HepG2 (cell line): ENCODE results near the gene SERPINA6. TPM values are rescaled to one million over a fixed set of nuclear protein-coding genes. Genes with fewer than 3 reads are reported as not detected.

Experiments used
- ATAC-seq: fragments of 200-7000 bp; cut with Tn5 transposase; 3 replicates; pipeline ENCODE4 v1.9.1; 2020; ENCODE audit warnings: mild to moderate bottlenecking, moderate library complexity
- BruUV-seq: library from RNA; stranded (reverse); fragments of 400-500 nt; replicated peaks from 2 replicates; lab custom pipeline; 2021; lab: Mats Ljungman, UMichigan
- CTCF ChIA-PET: fragments of 300-600 bp; formaldehyde crosslinking; extraction: SDS; loops from one replicate; lab custom pipeline; 2021; ENCODE audit warnings: low total read pairs, inconsistent platforms, low intra/inter-chr PET ratio; lab: Yijun Ruan, JAX
- POLR2A ChIA-PET: fragments of 350-600 bp; sonication (Branson Sonifier 250); formaldehyde crosslinking; loops from one replicate; lab custom pipeline; 2020; ENCODE audit warnings: antibody characterized with exemption, inconsistent platforms; lab: Yijun Ruan, JAX
- DNase-seq: peaks from one replicate; pipeline ENCODE4 v3.0.0-alpha.2; 2015; ENCODE audit warnings: low spot score
- FAIRE-seq: peaks from 3 replicates; lab custom pipeline; 2011; peaks lifted over from hg19 to GRCh38; lab: Jason Lieb, UNC
- H2AFZ ChIP-seq: one replicate; pipeline ENCODE4 v1.6.1; 2011; ENCODE audit warnings: low read length, inconsistent platforms
- H3K27ac ChIP-seq: fragments of 300-600 bp; 3 replicates; pipeline ENCODE4 v1.8.0; 2011; ENCODE audit warnings: mixed run types, mild to moderate bottlenecking, mixed read lengths, low read length, inconsistent platforms; ENCODE audit not compliant: insufficient read depth; ENCODE audit errors: extremely low read length
- H3K27me3 ChIP-seq, 2 experiments: fragments of 200-600 bp in 1 of 2; 2 replicates in 1 of 2; 3 replicates in 1 of 2; pipeline versions ENCODE4 v1.6.0 to v1.8.0; 2011; ENCODE audit warnings: low read length in 2 of 2, mild to moderate bottlenecking in 2 of 2, moderate library complexity in 2 of 2, inconsistent platforms in 1 of 2; ENCODE audit not compliant: insufficient read depth in 2 of 2, control insufficient read depth in 1 of 2
- H3K36me3 ChIP-seq, 2 experiments: fragments of 200-600 bp in 1 of 2; replicated peaks in 1 of 2; 2 replicates in 1 of 2; 3 replicates in 1 of 2; pipeline versions ENCODE4 v1.5.1 to v1.8.0; 2011; ENCODE audit warnings: low read length in 2 of 2, inconsistent platforms in 1 of 2; ENCODE audit not compliant: insufficient read depth in 2 of 2, control insufficient read depth in 1 of 2
- H3K4me1 ChIP-seq: 2 replicates; pipeline ENCODE4 v1.5.1; 2012; ENCODE audit warnings: low read length, inconsistent platforms; ENCODE audit not compliant: insufficient read depth
- H3K4me2 ChIP-seq: 2 replicates; pipeline ENCODE4 v1.6.0; 2011; ENCODE audit warnings: low read depth, low read length, inconsistent platforms
- H3K4me3 ChIP-seq, 3 experiments: fragments of 200-600 bp in 1 of 3; sonication (generic), shearing (Covaris generic) in 1 of 3; replicated peaks in 1 of 3; 2 replicates each; pipeline ENCODE4 v1.5.1; 2011 to 2016; ENCODE audit warnings: low read length in 3 of 3, inconsistent platforms in 2 of 3, low read depth in 2 of 3, mild to moderate bottlenecking in 2 of 3, control low read depth in 1 of 3, mixed read lengths in 1 of 3; ENCODE audit not compliant: insufficient read depth in 1 of 3
- H3K79me2 ChIP-seq: one replicate; pipeline ENCODE4 v1.6.1; 2011; ENCODE audit warnings: low read length, inconsistent platforms; ENCODE audit not compliant: insufficient read depth
- H3K9ac ChIP-seq: 2 replicates; pipeline ENCODE4 v1.6.0; 2011; ENCODE audit warnings: mild to moderate bottlenecking, low read depth, low read length, inconsistent platforms; ENCODE audit not compliant: insufficient read depth
- H3K9me3 ChIP-seq: 2 replicates; pipeline ENCODE4 v1.5.1; 2012; ENCODE audit warnings: mild to moderate bottlenecking, low read length
- H4K20me1 ChIP-seq: 2 replicates; pipeline ENCODE4 v1.6.0; 2011; ENCODE audit warnings: inconsistent platforms, mild to moderate bottlenecking, low read length, moderate library complexity; ENCODE audit not compliant: insufficient read depth
- BRCA1 ChIP-seq: sonication (generic); formaldehyde crosslinking; IDR thresholded peaks from 2 replicates; pipeline ENCODE4 v1.4.0; 2020; ENCODE audit warnings: missing genetic modification reagents
- CHD2 ChIP-seq: IDR thresholded peaks from 2 replicates; pipeline ENCODE4 v1.6.1; 2011; ENCODE audit warnings: low read depth, low read length, improper control_type of control experiment
- GLI4 ChIP-seq: sonication (generic); formaldehyde crosslinking; IDR thresholded peaks from 2 replicates; pipeline ENCODE4 v1.5.1; 2020; ENCODE audit warnings: missing genetic modification reagents, mild to moderate bottlenecking, moderate library complexity, borderline replicate concordance
- MBD4 ChIP-seq: IDR thresholded peaks from 2 replicates; pipeline ENCODE4 v1.6.1; 2012; ENCODE audit warnings: low read length, inconsistent platforms, borderline replicate concordance
- MXD4 ChIP-seq: IDR thresholded peaks from 2 replicates; pipeline ENCODE4 v1.6.1; 2016; ENCODE audit warnings: mild to moderate bottlenecking, missing biosample characterization, missing genetic modification reagents
- MYC ChIP-seq: sonication (generic); formaldehyde crosslinking; IDR thresholded peaks from 2 replicates; pipeline ENCODE4 v1.9.0; 2021; ENCODE audit warnings: missing genetic modification reagents, borderline replicate concordance
- NKX3-1 ChIP-seq: sonication (generic); formaldehyde crosslinking; IDR thresholded peaks from 2 replicates; pipeline ENCODE4 v1.5.0; 2020; ENCODE audit warnings: missing genetic modification reagents
- NR2C2 ChIP-seq: sonication (generic); formaldehyde crosslinking; IDR thresholded peaks from 2 replicates; pipeline ENCODE4 v1.4.0; 2020; ENCODE audit warnings: missing genetic modification reagents, mild to moderate bottlenecking, moderate library complexity, borderline replicate concordance
- PITX1 ChIP-seq: sonication (generic); formaldehyde crosslinking; IDR thresholded peaks from 2 replicates; pipeline ENCODE4 v1.5.1; 2020; ENCODE audit warnings: mild to moderate bottlenecking, missing genetic modification reagents
- SNAPC4 ChIP-seq: sonication (generic); formaldehyde crosslinking; IDR thresholded peaks from 2 replicates; pipeline ENCODE4 v1.4.0; 2020; ENCODE audit warnings: mild to moderate bottlenecking, missing genetic modification reagents
- TBX2 ChIP-seq: sonication (generic); formaldehyde crosslinking; IDR thresholded peaks from 2 replicates; pipeline ENCODE4 v1.5.0; 2020; ENCODE audit warnings: missing genetic modification reagents, mild to moderate bottlenecking, borderline replicate concordance
- ZBTB7B ChIP-seq: sonication (generic); formaldehyde crosslinking; IDR thresholded peaks from 2 replicates; pipeline ENCODE4 v1.4.0; 2020; ENCODE audit warnings: missing genetic modification reagents
- ZMYM3 ChIP-seq: sonication (generic); formaldehyde crosslinking; IDR thresholded peaks from 2 replicates; pipeline ENCODE4 v1.5.1; 2020; ENCODE audit warnings: mild to moderate bottlenecking, missing genetic modification reagents
- ZNF121 ChIP-seq: sonication (generic); formaldehyde crosslinking; IDR thresholded peaks from 2 replicates; pipeline ENCODE4 v1.5.0; 2020; ENCODE audit warnings: mild to moderate bottlenecking, missing genetic modification reagents
- ZNF687 ChIP-seq: sonication (generic); formaldehyde crosslinking; IDR thresholded peaks from 2 replicates; pipeline ENCODE4 v1.5.1; 2020; ENCODE audit warnings: mild to moderate bottlenecking, missing genetic modification reagents, moderate library complexity
- ZNF709 ChIP-seq: sonication (generic); formaldehyde crosslinking; IDR thresholded peaks from 2 replicates; pipeline ENCODE4 v1.5.0; 2020; ENCODE audit warnings: mild to moderate bottlenecking, missing genetic modification reagents
- ZSCAN9 ChIP-seq: IDR thresholded peaks from 2 replicates; pipeline ENCODE4 v1.6.1; 2016; ENCODE audit warnings: borderline replicate concordance
- WGBS: methylation state at CpG from one replicate; pipeline ENCODE4 v1.1.6; 2017; ENCODE audit warnings: low lambda C conversion rate; 5-methylcytosine and 5-hydroxymethylcytosine counted together
- in situ Hi-C: cut with HindIII; loops from 2 replicates; pipeline ENCODE4 v1.10.0; 2017; ENCODE audit warnings: low pct_unique_long_range_greater_than_20kb; ENCODE audit not compliant: extremely low pct_ligation_motif_present
- intact Hi-C: fragments of 100-400 bp; cut with micrococcal nuclease; formaldehyde crosslinking; loops from one replicate; pipeline ENCODE4 v1.10.0; 2022; ENCODE audit not compliant: unreplicated experiment
- polyA plus RNA-seq, 8 experiments: library from polyadenylated mRNA; depleted of rRNA in 3 of 8; stranded (reverse) in 7 of 8; unstranded in 1 of 8; fragments of >200 nt; fragmentation: Illumina TruSeq in 4 of 8; extraction: Trizol in 4 of 8; gene quantifications; 2 replicates each; pipeline versions ENCODE4 v1.2.1 to v1.2.3, GENCODE V29; 2011 to 2016; ENCODE audit warnings: low read depth in 4 of 8, missing spikeins in 1 of 8, mixed read lengths in 1 of 8; ENCODE audit not compliant: insufficient read depth in 1 of 8
- total RNA-seq, 5 experiments: library from RNA; depleted of rRNA; stranded (reverse); fragments of >200 nt; fragmentation: Illumina TruSeq; extraction: Trizol; gene quantifications; 2 replicates each; pipeline ENCODE4 v1.2.3, GENCODE V29; 2016; ENCODE audit warnings: low read depth in 1 of 5

Gene SERPINA6
- total and polyA plus RNA-seq, 2 of the 13 experiments (the other 11 are each of a cell fraction or from before 2014, with no cell fraction given) = 260 to 333 TPM

GRCh38 chr14:94364037-94364436, 40.9 kb upstream of the SERPINA6 start (continued):
- TF ChIP-seq ZBTB7B (peak; percentile 28; the same call in 1 of the 2 replicates), MBD4 (no peak), MXD4 (CRISPR knock-in tag) (no peak), NKX3-1 (CRISPR knock-in tag) (no peak), ZSCAN9 (CRISPR knock-in tag) (no peak), ZMYM3 (CRISPR knock-in tag) (peak; percentile 99), TBX2 (CRISPR knock-in tag) (peak; percentile 28; the same call in 1 of the 2 replicates), ZNF121 (CRISPR knock-in tag) (peak; percentile 50; the same call in 1 of the 2 replicates), GLI4 (no peak), CHD2 (no peak), NR2C2 (no peak), MYC (CRISPR knock-in tag) (no peak)
- TF ChIP-seq, all 625 proteins: peak for 25

GRCh38 chr14:94363151-94363624, 40.1 kb upstream of the SERPINA6 start:
- in situ Hi-C loops (no loop called here), intact Hi-C loops (no loop called here)
- Histone ChIP-seq H3K4me2 (no peak overlapping the region), H3K9me3 (no peaks in the 10 kb centered on the region), H3K4me3 (no peak overlapping the region), H3K79me2 (no peaks in the 10 kb centered on the region), H3K4me1 (peaks cover 90% of the 10 kb centered on the region), H3K9ac (no peak overlapping the region), H3K27me3 (no peaks in the 10 kb centered on the region), H3K27ac (peak overlapping the region; percentile 24), H2AFZ (no peak overlapping the region), H4K20me1 (no peaks in the 10 kb centered on the region), H3K36me3 (no peaks in the 10 kb centered on the region)
- FAIRE-seq (no peak), DNase-seq (no peak), ATAC-seq (peak; percentile 21)
- WGBS = 71% methylated on average over 7 of the region's 12 CpGs
- CTCF ChIA-PET = no interaction called here
- POLR2A ChIA-PET = no interaction called here
- BruUV-seq = no TSS peak
- no peak for TF ChIP-seq BRCA1 (CRISPR knock-in tag)
- no peak for TF ChIP-seq SNAPC4 (CRISPR knock-in tag)
- TF ChIP-seq ZNF709 (CRISPR knock-in tag) = peak; percentile 33; the same call in 1 of the 2 replicates
- peak; percentile 74 for TF ChIP-seq ZNF687
- TF ChIP-seq PITX1 (CRISPR knock-in tag) = 0 out of 2 replicates have a peak, but pooled peaks have one; percentile 18
